Right cardiac atrium (tissue), 5 donors: ENCODE measurements around the gene IL1RN. TPM values are rescaled to one million over a fixed set of nuclear protein-coding genes. Genes with fewer than 3 reads are reported as not detected.

ENCODE experiments used
- ATAC-seq, 2 donors: fragments of 200-7000 bp; cut with Tn5 transposase; one replicate each; pipeline versions ENCODE4 v1.8.0 to v1.9.1; 2020; ENCODE audit warnings: moderate library complexity in 2 of 2, mild to moderate bottlenecking in 1 of 2
- DNase-seq, 3 donors: peaks; one replicate each; pipeline ENCODE4 v3.0.0-alpha.2; 2020
- H3K27ac ChIP-seq: one replicate; pipeline ENCODE4 v1.5.1; 2013; ENCODE audit warnings: mild to moderate bottlenecking, low read length, control low read depth, moderate library complexity
- H3K27me3 ChIP-seq: one replicate; pipeline ENCODE4 v1.6.1; 2013; ENCODE audit not compliant: control insufficient read depth, insufficient read depth
- H3K4me1 ChIP-seq: one replicate; pipeline ENCODE4 v1.6.1; 2013; ENCODE audit warnings: low read length; ENCODE audit not compliant: control insufficient read depth, insufficient read depth
- H3K4me3 ChIP-seq: one replicate; pipeline ENCODE4 v1.5.1; 2013; ENCODE audit warnings: low read length, control low read depth
- H3K9me3 ChIP-seq: one replicate; pipeline ENCODE4 v1.6.1; 2013; ENCODE audit warnings: low read length; ENCODE audit not compliant: control insufficient read depth
- WGBS: extraction: QIAGEN DNeasy Blood & Tissue Kit; methylation state at CpG from one replicate; pipeline ENCODE4 v1.1.7; 2013; 5-methylcytosine and 5-hydroxymethylcytosine counted together
- intact Hi-C, 4 donors: fragments of 100-400 bp; cut with DNase I; formaldehyde crosslinking; loops; one replicate each; pipeline versions ENCODE4 v1.11.0 to v1.14.0; 2022 to 2023
- polyA plus RNA-seq: library from polyadenylated mRNA; stranded (reverse); fragments of 200-250 nt; gene quantifications from one replicate; pipeline ENCODE4 v1.2.3, GENCODE V29; 2013
- total RNA-seq, 4 donors: library from RNA; stranded (reverse); fragmentation: NEBNext Ultra II Directional; extraction: Animal tissue kit (Norgen Biotek cat#: 25700); gene quantifications; one replicate each; pipeline ENCODE4 v1.2.1, GENCODE V29; 2021
- donor health status: healthy with polysubstance abuse.
- donor health status: DM: no; HTN: yes; CAD: no.
- donor health status: DM: no; HTN: no; CAD: no.
- donor health status: DM: no; HTN: yes; CAD: no; lungs with severe emphysema.
- donor health status: DM: yes; HTN: yes; CAD: no.

IL1RN gene
- total and polyA plus RNA-seq, 5 donors: 0.45 to 1.1 (median 0.71) TPM

DNA sequence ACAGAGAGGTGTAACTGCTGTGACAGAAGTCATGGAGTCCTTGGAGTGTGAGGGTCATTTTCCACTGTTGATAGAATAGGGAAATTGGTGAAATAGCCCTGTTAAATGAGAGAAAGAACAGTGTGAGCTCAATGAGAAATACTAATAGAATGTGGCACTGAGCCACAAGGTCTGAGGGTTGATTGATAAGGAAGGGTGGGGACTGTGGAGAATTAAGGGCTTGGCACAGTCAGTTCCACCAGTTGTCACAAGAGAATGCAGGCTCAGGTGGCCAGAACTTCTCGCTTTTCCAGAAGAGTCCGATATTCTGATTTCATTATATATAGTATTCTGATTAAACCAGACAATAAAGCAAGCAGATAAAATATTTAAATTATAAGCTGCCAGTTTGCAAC is 9.1 kb upstream of the IL1RN start:
- no peak for ATAC-seq
- Histone ChIP-seq H3K9me3 (no peaks in the 10 kb centered on the region), H3K27ac (no peak overlapping the region), H3K4me1 (no peaks in the 10 kb centered on the region), H3K4me3 (no peak overlapping the region), H3K27me3 (no peaks in the 10 kb centered on the region)
- intact Hi-C loops: no loop called here
- 93% methylated on average over 2 of the region's 2 CpGs for WGBS
- DNase-seq: no peak

DNA sequence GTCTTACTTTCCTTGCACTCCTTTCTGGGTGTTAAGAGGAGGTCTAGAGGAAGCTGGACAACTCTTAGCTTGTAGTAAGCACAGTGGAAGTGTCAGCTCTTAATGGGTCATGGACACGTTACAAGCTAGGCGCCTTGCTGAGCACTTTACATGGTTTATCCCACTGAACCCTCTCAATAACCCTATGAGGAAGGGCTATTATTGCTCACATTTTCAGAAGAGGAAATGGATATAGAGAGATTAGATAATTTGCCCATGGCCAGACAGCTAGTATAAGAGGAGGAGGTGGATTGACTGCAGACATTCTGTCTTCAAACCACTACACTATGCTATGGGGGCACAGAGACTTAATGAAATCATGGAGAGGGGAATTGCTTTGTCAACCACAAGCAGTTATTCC is 8.3 kb upstream of the IL1RN start:
- WGBS: 65% methylated on average over 2 of the region's 2 CpGs
- H3K27ac ChIP-seq: no peak overlapping the region
- H3K27me3 ChIP-seq: no peaks in the 10 kb centered on the region
- intact Hi-C loops: no loop called here
- no peak overlapping the region for H3K4me3 ChIP-seq
- H3K4me1 ChIP-seq: no peaks in the 10 kb centered on the region
- H3K9me3 ChIP-seq: no peaks in the 10 kb centered on the region
- ATAC-seq (no peak), DNase-seq (no peak)

DNA sequence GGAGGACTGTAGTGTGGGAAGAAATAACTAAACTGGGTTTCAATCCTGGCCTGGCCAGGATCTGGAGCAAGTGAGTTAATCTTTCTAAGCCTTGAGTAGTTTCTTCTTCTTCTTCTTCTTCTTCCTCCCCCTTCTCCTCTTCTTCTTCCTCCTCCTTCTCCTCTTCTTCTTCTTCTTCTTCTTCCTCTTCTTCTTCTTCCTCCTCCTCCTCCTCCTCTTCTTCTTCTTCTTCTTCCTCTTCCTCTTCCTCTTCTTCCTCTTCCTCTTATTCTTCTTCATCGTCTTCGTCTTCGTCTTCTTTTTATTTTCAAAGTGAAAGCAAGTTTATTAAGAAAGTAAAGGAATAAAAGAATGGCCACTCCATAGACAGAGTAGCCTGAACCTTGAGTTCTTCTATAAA is 6.5 kb upstream of the IL1RN start:
- Histone ChIP-seq H3K4me3 (no peak overlapping the region), H3K27me3 (no peaks in the 10 kb centered on the region), H3K4me1 (peaks cover 6% of the 10 kb centered on the region), H3K27ac (no peak overlapping the region), H3K9me3 (no peaks in the 10 kb centered on the region)
- no peak for DNase-seq
- WGBS: 55% methylated on average over 3 of the region's 3 CpGs
- no peak for ATAC-seq
- intact Hi-C loops: no loop called here

DNA sequence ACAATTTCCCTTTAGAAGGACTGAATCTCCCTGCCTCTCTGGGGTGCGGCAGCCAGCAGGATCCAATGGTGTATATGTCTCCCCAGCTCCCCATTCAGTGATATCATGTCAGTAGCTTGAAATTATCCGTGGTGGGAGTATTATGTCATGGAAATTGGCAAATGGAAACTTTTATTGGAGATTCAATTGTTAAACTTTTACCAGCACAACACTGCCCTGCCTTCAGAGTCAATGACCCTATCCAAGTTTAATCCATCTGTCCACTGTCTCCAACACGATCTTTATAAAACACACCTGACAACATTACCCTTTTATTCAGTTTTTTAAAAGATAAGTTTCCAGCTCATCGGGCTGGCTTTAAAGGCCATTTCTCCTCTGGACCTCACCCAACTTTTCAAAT is 5.0 kb upstream of the IL1RN start:
- no peak overlapping the region for H3K4me3 ChIP-seq
- H3K27me3 ChIP-seq: no peaks in the 10 kb centered on the region
- DNase-seq (no peak), ATAC-seq (no peak)
- WGBS: 72% methylated on average over 4 of the region's 4 CpGs
- H3K4me1 ChIP-seq: peaks cover 6% of the 10 kb centered on the region
- no peaks in the 10 kb centered on the region for H3K9me3 ChIP-seq
- no peak overlapping the region for H3K27ac ChIP-seq
- intact Hi-C loops: no loop called here

DNA sequence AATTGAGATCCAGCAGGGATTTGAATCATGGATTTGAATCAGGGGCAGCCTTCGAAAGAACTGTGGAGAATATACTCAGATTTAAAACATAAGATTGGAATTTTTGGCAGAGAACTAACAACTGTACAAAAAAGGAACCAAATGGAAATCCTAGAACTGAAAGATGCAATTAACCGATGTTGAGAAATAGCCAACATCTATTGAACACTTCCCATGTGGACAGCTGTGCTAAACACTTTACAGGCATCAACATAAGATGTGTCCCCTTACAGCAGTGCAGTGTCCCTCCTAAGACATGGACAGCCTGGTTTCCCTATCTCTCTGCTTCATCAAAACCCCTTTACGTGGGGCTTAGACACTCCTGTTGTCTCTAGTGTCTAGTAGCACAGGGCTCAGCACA is 3.7 kb upstream of the IL1RN start:
- H3K4me3 ChIP-seq: no peak overlapping the region
- 72% methylated on average over 3 of the region's 3 CpGs for WGBS
- ATAC-seq: peak in 1 of 2 donors; percentile 20
- H3K27ac ChIP-seq: no peak overlapping the region
- no peak for DNase-seq
- H3K27me3 ChIP-seq: no peaks in the 10 kb centered on the region
- no peaks in the 10 kb centered on the region for H3K9me3 ChIP-seq
- intact Hi-C loops: no loop called here
- peaks cover 6% of the 10 kb centered on the region for H3K4me1 ChIP-seq

DNA sequence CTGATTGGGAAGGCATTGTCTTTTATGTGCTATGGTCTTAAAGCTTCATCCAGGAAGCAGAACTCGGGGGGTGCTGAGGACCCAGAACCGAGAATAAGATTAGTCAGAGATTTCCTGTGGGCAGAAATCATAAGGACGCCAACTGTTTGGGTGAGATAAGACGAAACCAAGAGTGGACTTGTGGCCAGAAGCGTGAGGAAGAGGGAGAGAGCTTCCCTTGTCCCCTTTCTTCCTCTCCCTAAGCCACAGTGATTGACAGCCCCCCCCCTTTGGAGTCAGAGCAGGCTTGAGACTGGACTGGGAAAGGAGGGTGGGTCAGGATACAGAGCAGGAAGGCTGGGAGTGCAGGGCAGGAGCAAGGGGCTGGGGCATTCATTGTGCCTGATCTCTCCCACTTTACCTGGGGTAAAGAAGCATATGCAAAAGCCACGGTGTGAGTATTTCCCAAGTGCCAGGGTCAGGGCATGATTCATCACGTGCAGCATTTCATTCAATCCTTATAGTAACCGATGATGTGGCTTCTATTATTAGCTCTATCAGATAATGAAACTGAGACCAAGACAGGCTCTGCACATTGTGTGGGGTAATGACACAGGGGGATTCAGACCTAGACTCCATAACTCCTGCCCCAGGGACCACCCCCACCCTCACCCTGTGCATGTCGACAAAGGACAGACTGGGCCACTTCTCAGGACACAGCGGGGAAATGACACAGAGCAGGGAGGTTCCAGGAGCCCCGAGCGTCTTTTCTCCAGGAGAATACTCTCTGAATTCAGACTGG is 3.0 kb upstream of the IL1RN start:
- DNase-seq (no peak), ATAC-seq (peak; percentile 33 to 40)
- Histone ChIP-seq H3K27me3 (no peaks in the 10 kb centered on the region), H3K4me3 (no peak overlapping the region), H3K9me3 (no peaks in the 10 kb centered on the region), H3K4me1 (peaks cover 6% of the 10 kb centered on the region), H3K27ac (no peak overlapping the region)
- 37% methylated on average over 12 of the region's 12 CpGs for WGBS
- intact Hi-C loops: no loop called here

DNA sequence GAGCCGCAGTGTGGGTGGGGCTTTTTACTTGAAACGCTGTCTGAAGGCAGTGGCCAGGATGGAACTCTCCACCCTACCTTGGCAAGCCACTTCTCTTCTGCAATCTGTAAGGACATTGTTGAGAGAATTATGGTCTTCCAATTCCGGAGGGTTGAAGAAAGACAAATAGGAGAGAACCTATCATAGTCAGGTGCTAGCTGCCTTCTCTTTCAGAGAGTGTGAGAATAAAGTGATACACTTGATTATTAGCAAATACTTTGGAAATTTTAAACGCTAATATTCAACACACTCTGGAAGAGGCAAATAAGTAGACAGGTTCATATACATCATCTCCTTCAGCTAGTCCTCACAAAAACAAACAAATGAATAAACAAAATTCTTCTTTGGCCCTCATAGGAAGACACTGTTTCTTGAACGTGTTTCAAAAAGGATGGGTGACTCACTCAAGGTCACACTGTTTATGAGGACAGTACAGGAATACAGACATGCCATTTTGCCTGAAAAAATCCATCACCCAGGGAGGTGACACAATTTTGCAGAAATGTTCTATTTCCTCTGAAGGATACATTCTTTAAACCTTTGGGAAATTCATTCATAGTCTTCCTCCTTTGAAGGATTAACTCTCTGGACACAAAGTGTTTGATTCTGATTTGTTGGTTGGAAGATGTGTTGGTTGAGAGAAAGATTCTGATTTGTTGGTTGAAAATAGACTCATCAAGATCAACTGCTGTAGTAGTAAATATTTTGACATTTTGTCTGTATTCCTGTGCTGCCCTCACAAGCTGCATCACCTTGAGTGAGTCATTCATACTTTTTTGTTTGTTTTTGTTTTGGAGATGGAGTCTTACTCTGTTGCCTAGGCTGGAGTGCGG is 2.2 kb upstream of the IL1RN start:
- Histone ChIP-seq H3K27ac (no peak overlapping the region), H3K4me1 (peaks cover 6% of the 10 kb centered on the region), H3K27me3 (no peaks in the 10 kb centered on the region), H3K4me3 (no peak overlapping the region), H3K9me3 (no peaks in the 10 kb centered on the region)
- intact Hi-C loops: no loop called here
- DNase-seq (no peak), ATAC-seq (no peak)
- WGBS: 64% methylated on average over 6 of the region's 6 CpGs

DNA sequence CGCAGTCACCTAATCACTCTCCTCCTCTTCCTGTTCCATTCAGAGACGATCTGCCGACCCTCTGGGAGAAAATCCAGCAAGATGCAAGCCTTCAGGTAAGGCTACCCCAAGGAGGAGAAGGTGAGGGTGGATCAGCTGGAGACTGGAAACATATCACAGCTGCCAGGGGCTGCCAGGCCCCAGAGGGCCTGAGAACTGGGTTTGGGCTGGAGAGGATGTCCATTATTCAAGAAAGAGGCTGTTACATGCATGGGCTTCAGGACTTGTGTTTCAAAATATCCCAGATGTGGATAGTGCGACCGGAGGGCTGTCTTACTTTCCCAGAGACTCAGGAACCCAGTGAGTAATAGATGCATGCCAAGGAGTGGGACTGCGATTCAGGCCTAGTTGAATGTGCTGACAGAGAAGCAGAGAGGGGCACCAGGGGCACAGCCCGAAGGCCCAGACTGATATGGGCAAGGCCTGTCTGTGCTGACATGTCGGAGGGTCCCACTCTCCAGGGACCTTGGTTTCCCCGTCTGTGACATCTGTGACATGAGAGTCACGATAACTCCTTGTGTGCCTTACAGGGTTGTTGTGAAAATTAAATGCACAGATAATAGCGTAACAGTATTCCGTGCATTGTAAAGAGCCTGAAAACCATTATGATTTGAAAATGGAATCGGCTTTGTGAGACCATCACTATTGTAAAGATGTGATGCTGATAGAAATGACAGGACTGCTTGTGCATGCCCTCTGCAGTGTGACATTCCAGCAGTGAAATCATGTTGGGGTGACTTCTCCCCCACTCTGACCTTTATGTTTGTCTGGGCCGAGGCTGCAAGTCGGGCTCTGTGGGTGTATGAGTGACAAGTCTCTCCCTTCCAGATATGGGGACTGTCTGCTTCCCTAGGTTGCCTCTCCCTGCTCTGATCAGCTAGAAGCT is 510 bp downstream of the IL1RN start:
- intact Hi-C loops: no loop called here

DNA sequence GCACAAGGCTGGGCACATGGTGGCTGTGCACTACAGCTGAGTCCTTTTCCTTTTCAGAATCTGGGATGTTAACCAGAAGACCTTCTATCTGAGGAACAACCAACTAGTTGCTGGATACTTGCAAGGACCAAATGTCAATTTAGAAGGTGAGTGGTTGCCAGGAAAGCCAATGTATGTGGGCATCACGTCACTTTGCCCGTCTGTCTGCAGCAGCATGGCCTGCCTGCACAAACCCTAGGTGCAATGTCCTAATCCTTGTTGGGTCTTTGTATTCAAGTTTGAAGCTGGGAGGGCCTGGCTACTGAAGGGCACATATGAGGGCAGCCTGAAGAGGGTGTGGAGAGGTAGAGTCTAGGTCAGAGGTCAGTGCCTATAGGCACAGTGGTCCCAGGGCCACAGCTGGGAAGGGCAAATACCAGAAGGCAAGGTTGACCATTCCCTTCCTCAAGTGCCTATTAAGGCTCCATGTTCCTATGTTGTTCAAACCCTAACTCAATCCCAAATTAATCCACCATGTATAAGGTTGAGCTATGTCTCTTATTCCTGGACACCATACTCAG is 2.2 kb downstream of the IL1RN start:
- DNase-seq (no peak), ATAC-seq (no peak)
- Histone ChIP-seq H3K9me3 (no peaks in the 10 kb centered on the region), H3K27me3 (no peaks in the 10 kb centered on the region), H3K4me3 (no peak overlapping the region), H3K27ac (no peak overlapping the region), H3K4me1 (peaks cover 5% of the 10 kb centered on the region)
- intact Hi-C loops: loop anchor here in 1 of 4 donors (10.0 kb wide), 1 partner anchor 245 kb away; no protein-coding TSS in a partner anchor
- 84% methylated on average over 2 of the region's 2 CpGs for WGBS

More for the DNA sequence above, 510 bp downstream of the IL1RN start:
- peaks cover 6% of the 10 kb centered on the region for H3K4me1 ChIP-seq
- ATAC-seq (no peak), DNase-seq (no peak)
- 75% methylated on average over 15 of the region's 15 CpGs for WGBS
- H3K9me3 ChIP-seq: no peaks in the 10 kb centered on the region
- H3K27ac ChIP-seq: no peak overlapping the region
- no peaks in the 10 kb centered on the region for H3K27me3 ChIP-seq
- no peak overlapping the region for H3K4me3 ChIP-seq

DNA sequence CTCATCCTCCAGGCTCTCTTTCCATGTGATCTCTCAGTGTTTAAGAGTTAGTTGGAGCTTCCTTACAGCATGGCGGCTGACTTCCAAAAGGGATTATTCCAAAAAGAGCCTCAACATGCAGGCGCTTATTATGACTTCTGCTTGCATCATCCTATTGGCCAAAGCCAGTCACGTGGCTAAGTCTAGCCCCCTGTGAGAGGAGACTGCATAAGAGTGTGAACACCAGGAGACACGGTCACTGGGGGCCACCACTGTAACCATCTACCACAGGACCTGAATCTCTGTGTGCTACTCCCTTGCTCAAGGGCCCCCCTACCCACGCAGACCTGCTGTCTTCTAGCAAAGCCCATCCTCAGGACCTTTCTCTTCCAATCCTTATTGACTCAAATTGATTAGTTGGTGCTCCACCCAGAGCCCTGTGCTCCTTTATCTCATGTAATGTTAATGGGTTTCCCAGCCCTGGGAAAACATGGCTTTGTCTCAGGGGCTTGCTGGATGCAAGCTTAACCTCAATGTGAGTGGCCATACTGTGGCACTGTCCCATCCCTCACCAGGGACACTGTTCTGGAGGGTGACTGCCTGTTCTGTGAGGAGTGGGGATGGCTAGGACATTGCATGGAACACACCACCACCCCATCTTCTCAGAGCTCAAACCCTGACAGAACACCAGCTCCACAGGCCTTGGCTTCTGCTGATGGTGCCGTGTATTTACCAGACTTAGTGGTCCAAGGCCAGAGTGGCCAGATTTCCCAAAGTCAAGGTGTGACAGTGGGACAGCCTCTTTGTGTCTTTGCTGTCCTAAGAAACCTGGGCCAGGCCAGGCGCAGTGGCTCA is 4.2 kb downstream of the IL1RN start:
- H3K4me3 ChIP-seq: no peak overlapping the region
- H3K4me1 ChIP-seq: peaks cover 4% of the 10 kb centered on the region
- DNase-seq (no peak), ATAC-seq (no peak)
- H3K27ac ChIP-seq: no peak overlapping the region
- H3K27me3 ChIP-seq: no peaks in the 10 kb centered on the region
- no peaks in the 10 kb centered on the region for H3K9me3 ChIP-seq
- WGBS: 87% methylated on average over 7 of the region's 7 CpGs
- intact Hi-C loops: loop anchor here in 1 of 4 donors (10.0 kb wide), 1 partner anchor 243 kb away; no protein-coding TSS in a partner anchor
